GM12874 (cell line): ENCODE measurements around the gene PRUNE2.

Experiments
- CTCF ChIP-seq: IDR thresholded peaks from 2 replicates; pipeline ENCODE4 v1.5.1; 2011; ENCODE audit warnings: low read depth, mild to moderate bottlenecking, control low read depth, low read length, moderate library complexity; ENCODE audit not compliant: insufficient read depth

PRUNE2 gene

GRCh38 chr9:76905791-76906646, at the start of gene PRUNE2:
TSS of gene PRUNE2 (minus strand) at chr9:76906114. CDS start at chr9:76905963, 151 bp downstream.
- no peak for TF ChIP-seq CTCF

- TF ChIP-seq CTCF, result no peak
These were observed 44.0 kb upstream of the PRUNE2 start for GRCh38 chr9:76949865-76950264.

GRCh38 chr9:76944011-76944410, 38.1 kb upstream of the PRUNE2 start:
- no peak for TF ChIP-seq CTCF

DNA sequence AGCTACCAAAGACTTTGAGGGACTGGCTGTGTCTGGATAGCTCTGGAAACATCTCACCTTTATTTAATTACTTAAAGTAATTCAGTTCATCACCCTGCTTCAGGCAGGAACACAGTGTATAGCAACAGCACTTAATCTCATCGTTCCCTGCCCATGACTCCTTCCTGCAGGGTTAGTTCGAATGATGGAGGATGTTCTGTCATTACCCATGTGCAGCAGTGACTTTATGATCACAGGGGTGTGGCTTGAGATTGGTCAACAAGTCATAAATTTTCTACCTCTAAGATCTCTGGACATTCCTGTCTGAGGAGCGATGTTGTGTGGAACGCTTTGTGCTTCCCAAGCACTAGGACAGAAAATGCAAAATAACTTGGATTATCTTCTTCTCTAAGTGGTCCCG, 37.1 kb upstream of the PRUNE2 start:
- TF ChIP-seq CTCF, result no peak

GRCh38 chr9:76932757-76933156, 26.8 kb upstream of the PRUNE2 start:
- TF ChIP-seq CTCF, result no peak

- no peak for TF ChIP-seq CTCF
These were observed 26.4 kb upstream of the PRUNE2 start for GRCh38 chr9:76932265-76932664.

GRCh38 chr9:76927540-76928240, 21.8 kb upstream of the PRUNE2 start:
- TF ChIP-seq CTCF, result no peak
